Ammon's horn (tissue), 1 donor: ENCODE results near the gene SLC9A1.

ENCODE experiments used
- DNase-seq: peaks from one replicate; pipeline ENCODE4 v3.0.0-alpha.2; 2016; ENCODE audit warnings: low spot score

The SLC9A1 gene

DNA sequence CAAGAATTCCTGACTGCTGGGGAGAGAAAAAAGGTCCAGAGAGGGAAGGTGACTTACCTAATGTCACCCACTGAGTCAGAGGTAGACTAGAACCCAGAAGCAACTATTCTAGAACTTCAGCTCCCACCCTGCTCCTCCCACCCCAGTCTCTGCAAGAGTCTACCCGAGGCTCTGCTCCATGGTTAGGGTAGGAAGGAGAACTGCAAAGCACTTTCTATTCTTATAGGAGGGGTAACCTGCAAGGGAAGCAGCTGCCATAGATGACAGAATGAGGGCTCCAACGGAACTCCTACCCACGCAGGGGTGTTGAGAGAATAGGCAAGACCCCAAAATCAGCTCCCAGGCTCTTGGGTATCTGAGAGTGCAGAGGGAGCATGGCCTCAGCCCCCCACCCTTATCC is 4.3 kb downstream of the SLC9A1 start:
- no peak for DNase-seq

DNA sequence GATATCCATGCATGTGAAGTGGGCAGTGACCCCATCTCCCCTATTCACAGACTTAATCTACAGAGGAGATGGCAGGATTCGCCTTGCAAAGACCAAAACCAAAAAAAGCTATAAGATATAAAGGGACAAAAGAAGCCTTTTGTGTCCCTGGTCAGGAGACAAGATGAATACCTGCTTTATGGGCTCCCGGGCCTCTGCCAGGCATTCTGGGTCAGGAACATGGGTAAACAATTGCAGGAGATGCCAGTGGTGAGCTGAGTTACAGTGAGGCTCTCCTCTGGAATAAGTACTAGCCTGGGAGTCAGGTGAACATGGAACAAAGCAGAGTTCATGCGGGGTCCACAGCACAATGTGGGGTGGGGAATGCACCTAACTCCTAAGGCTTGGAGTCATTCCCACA is 4.7 kb downstream of the SLC9A1 start:
- no peak for DNase-seq

GRCh38 chr1:27149762-27150113 is 5.2 kb downstream of the SLC9A1 start:
- no peak for DNase-seq

GRCh38 chr1:27149084-27149761 is 5.7 kb downstream of the SLC9A1 start:
- DNase-seq, result no peak

- no peak for DNase-seq
These were observed 6.3 kb downstream of the SLC9A1 start for GRCh38 chr1:27148591-27148990.

- DNase-seq, result no peak
These were observed 6.9 kb downstream of the SLC9A1 start for GRCh38 chr1:27147842-27148518.

DNA sequence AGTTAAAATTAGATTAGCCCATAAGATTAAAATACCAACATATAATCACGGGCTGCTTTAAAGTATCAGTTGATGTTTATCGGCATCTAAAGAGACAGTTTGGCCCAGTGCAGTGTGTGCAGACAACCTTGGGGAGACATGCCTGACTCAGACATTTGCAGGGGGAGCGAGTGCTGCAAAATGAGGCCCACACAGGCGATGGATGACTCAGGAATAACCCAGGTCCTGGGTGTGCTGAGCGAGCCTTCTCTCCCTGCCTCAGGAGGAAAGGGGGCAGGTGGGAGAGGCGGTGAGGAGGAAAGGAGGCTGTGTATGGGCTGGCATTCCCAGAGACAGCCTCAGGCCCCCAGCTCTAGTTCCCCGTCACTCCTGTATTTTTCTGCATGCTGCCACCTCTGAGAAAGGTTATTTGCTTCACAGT is 9.0 kb downstream of the SLC9A1 start:
- DNase-seq, result peak; percentile 41

GRCh38 chr1:27144920-27145661 is 9.8 kb downstream of the SLC9A1 start:
- DNase-seq, result no peak

DNA sequence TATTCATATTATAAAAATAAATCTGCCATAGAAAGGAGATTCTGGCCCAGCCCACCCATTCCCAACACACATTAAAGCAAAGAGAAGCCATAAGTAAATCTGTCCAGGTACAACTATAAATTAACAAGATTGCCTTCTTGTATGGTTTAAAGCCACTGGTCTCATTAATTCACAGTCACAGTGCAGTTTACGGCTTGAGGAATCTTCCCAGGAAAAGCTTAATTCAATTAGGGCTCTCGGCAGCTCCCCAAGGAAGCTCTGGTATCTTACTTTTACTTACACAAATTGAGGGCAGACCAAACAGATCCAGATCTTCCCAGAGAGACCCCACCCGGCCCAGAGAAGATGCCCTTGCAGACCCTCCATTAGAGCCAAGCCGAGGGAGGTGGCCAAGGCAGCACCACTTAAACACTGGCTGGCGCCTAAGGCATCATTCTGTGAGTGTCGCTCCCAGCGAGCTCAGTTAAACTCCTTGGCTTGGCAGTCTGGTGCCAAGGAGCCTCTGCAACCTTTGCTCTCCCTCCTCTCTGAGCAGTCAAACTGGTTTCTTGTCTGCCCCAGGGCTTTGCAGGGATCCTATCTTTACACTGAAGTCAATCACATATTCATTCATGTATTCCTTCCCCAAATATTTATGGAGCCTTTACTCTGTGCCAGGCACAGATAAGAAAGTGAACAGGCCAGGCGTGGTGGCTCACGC is 10.7 kb downstream of the SLC9A1 start:
- DNase-seq, result no peak

- no peak for DNase-seq
These were observed 11.5 kb downstream of the SLC9A1 start for GRCh38 chr1:27143401-27143800.

- DNase-seq, result no peak
These were observed 12.5 kb downstream of the SLC9A1 start for GRCh38 chr1:27142464-27142863.

- DNase-seq, result no peak
These were observed 13.5 kb downstream of the SLC9A1 start for GRCh38 chr1:27141266-27142003.

GRCh38 chr1:27139980-27140379 is 14.9 kb downstream of the SLC9A1 start:
- no peak for DNase-seq

DNA sequence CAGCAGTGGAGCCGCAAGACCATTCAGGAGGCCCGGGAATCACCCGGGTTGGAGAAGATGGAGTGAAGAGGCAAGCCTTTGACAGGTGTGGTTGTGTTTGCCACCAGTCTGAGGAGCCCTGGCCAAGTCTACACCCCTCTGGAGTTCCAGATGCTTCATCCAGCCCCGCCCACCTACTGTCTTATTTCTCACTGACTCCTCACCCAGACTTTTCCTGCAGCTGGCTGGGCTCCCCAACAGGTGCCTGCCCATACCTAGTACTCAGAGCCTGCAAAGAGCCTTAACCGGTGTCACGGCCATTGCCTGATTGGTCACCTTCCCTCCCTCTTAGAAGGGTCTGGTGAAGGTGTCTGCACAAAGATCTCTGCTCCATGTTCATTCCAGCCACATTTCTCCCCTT is 16.0 kb downstream of the SLC9A1 start:
- DNase-seq, result no peak

GRCh38 chr1:27138368-27138767 is 16.6 kb downstream of the SLC9A1 start:
- no peak for DNase-seq

DNA sequence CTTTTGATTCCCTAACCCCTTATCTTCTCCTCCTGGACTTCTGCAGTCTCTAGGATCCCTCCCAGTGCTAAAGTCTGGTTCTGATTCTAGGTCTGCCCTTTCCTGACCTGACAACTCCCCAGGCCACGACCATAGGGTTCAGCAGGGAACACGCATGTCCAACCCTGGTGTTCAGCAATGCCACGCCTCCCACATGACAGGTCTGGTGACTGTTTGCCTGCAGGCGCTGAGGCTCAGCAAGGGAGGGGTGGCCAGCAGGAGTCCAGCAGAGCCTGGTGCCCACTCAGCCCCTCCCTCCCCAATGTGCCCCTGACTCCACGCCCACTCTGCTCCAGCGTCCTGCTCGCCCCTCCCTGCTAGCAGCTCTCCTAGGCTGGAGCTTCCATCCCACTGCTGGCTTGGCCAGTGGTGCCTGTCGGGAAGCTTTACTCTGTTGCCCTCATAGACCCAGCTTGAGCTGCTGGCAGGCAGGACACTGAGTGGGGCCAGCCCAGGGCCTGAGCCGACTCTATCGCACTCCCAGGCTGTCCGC is 17.3 kb downstream of the SLC9A1 start:
- no peak for DNase-seq

DNA sequence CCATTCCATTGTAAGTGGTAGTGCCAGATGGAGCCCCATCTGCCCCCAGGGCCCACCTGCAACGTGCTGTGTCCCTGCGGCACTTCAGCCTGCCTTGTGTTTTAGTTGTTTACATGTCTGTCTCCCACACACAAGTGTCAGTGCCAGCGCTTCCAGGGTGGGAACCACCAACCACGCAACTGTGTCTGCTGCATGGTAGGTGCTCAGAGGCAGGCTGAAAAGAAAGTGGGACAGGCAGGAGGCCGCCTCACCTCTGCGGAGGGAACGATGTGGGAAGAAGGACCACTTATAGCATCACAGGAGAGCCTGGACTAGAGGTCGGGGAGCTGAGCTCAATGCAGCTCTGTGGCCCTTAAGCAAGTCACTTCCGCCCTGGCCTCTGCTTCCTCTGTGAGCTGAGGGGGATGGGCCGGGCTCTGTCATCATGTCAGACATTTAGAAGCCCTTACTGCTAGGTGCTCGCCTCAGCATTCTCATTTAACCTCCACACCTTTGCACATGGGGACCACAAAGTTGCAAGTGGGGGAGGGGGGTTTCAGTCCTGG is 17.9 kb downstream of the SLC9A1 start:
- DNase-seq, result peak; percentile 69

DNA sequence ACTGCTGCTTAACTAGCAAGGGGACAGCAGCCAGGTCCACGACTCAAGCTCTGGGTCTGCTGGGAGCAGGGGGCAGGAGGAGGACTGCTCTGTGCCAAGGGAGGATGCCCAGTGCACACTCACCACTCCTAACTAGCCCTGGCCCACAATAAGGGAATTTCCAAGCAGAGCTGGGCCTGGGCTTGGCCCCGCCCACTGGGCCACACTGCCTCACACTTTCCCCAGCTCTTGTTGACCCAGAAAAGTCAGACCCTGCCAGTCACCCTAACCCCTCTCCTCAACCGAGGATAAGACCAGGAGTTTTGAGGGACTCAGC is 18.7 kb downstream of the SLC9A1 start:
- no peak for DNase-seq

- DNase-seq, result no peak
These were observed 19.2 kb downstream of the SLC9A1 start for GRCh38 chr1:27135541-27136235.

- no peak for DNase-seq
These were observed 20.9 kb downstream of the SLC9A1 start for GRCh38 chr1:27133991-27134390.

GRCh38 chr1:27133158-27133557 is 21.8 kb downstream of the SLC9A1 start:
- DNase-seq, result no peak
